ENCODE data around the gene SDR9C7.

DNA sequence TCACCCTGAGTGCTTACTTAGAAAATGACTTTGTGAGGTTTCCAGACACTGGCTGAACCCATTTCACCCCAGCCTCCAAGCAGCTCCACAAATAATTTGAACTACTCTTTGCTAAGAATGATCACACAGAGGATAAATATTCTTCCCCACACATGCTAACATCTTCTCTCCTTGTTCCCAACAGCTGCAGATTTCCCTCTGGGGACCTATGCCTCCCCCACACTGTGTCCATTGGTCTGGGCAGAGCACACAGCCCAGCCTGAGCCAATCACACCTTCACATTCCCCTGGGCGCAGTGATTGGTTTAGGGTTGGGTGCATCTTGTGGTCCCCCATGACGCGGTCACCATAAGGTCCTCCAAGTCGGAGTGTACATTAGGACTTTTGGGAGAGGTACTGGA is 6.9 kb downstream of the SDR9C7 start:
- TF ChIP-seq, protein P1, sequence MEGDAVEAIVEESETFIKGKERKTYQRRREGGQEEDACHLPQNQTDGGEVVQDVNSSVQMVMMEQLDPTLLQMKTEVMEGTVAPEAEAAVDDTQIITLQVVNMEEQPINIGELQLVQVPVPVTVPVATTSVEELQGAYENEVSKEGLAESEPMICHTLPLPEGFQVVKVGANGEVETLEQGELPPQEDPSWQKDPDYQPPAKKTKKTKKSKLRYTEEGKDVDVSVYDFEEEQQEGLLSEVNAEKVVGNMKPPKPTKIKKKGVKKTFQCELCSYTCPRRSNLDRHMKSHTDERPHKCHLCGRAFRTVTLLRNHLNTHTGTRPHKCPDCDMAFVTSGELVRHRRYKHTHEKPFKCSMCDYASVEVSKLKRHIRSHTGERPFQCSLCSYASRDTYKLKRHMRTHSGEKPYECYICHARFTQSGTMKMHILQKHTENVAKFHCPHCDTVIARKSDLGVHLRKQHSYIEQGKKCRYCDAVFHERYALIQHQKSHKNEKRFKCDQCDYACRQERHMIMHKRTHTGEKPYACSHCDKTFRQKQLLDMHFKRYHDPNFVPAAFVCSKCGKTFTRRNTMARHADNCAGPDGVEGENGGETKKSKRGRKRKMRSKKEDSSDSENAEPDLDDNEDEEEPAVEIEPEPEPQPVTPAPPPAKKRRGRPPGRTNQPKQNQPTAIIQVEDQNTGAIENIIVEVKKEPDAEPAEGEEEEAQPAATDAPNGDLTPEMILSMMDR (IDR thresholded peaks at IDR 0.05; ENCODE audit: insufficient read depth, low read length, poor library complexity, severe bottlenecking), result no peak
- no peak for TF ChIP-seq EZH2phosphoT487 (conservative IDR thresholded peaks at IDR 0.05; ENCODE audit: low read length)

All from SU-DHL-6 (cell line).